Activated T-cell treated with anti-CD3 and anti-CD28 coated beads, Interleukin-2, amount 50 U/mL, for 4 hours (primary cell): ENCODE data around the gene JAKMIP3. TPM values are rescaled to one million over a fixed set of nuclear protein-coding genes. Genes with fewer than 3 reads are reported as not detected.
"Not testable (repeated sequence)": the region's sequence is repeated elsewhere in the genome, so short reads cannot be mapped to it uniquely, and the experiment has no call there.

Experiments
- ATAC-seq, 2 donors: fragments of 200-7000 bp; cut with Tn5 transposase; one replicate each; pipeline ENCODE4 v1.10.0; 2021
- DNase-seq: peaks from one replicate; pipeline ENCODE4 v3.0.0-alpha.2; 2020
- H3K27me3 Mint-ChIP-seq: one replicate; pipeline ENCODE4 v1.8.0; 2021; ENCODE audit warnings: low read depth, mixed read lengths
- H3K36me3 Mint-ChIP-seq: one replicate; pipeline ENCODE4 v1.8.0; 2022; ENCODE audit warnings: mixed read lengths; ENCODE audit not compliant: insufficient read depth
- H3K4me1 Mint-ChIP-seq: one replicate; pipeline ENCODE4 v1.8.0; 2021; ENCODE audit warnings: low read depth, mixed read lengths
- H3K4me3 Mint-ChIP-seq: one replicate; pipeline ENCODE4 v1.8.0; 2021; ENCODE audit warnings: mild to moderate bottlenecking, moderate library complexity, mixed read lengths
- H3K9me3 Mint-ChIP-seq: one replicate; pipeline ENCODE4 v1.8.0; 2021; ENCODE audit warnings: mixed read lengths
- total RNA-seq, 3 donors: library from RNA; stranded (reverse); gene quantifications; one replicate each; pipeline ENCODE4 v1.2.1, GENCODE V29; 2021

Gene JAKMIP3
- total RNA-seq, 3 donors from 2014 or later = 0.08 to 0.35 (median 0.08) TPM

DNA sequence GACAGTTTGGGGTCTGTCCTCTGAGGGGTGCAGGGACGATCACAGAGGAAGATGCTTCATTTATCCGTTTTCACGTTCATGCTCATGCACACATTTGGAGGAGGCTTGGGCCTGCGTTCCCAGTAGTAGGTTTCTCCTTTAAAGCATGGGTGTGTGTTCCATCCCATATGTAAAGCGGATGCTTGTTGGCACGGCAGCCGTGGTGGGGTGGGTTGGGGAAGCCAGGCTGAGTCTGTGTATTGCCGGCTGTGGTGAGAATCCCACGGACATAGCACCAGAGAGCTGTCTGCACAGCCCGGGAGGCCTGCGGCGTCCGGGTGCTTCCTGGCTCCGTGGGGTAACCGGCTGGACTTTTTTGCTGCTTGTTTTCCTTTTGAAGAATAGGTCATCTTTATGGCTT lies 440 bp downstream of the JAKMIP3 start:
- Mint-ChIP-seq H3K9me3 (no peaks in the 10 kb centered on the region), H3K27me3 (peaks cover 10% of the 10 kb centered on the region), H3K4me1 (peaks cover 5% of the 10 kb centered on the region), H3K36me3 (no peaks in the 10 kb centered on the region), H3K4me3 (peak overlapping the region; percentile 71)
- no peak for DNase-seq
- ATAC-seq = no peak

GRCh38 chr10:132066812-132067211 lies 1.1 kb downstream of the JAKMIP3 start:
- H3K4me3 Mint-ChIP-seq = no peak overlapping the region
- peaks cover 8% of the 10 kb centered on the region for H3K27me3 Mint-ChIP-seq
- no peak for ATAC-seq
- no peaks in the 10 kb centered on the region for H3K9me3 Mint-ChIP-seq
- peaks cover 5% of the 10 kb centered on the region for H3K4me1 Mint-ChIP-seq
- DNase-seq = no peak
- H3K36me3 Mint-ChIP-seq = no peaks in the 10 kb centered on the region

DNA sequence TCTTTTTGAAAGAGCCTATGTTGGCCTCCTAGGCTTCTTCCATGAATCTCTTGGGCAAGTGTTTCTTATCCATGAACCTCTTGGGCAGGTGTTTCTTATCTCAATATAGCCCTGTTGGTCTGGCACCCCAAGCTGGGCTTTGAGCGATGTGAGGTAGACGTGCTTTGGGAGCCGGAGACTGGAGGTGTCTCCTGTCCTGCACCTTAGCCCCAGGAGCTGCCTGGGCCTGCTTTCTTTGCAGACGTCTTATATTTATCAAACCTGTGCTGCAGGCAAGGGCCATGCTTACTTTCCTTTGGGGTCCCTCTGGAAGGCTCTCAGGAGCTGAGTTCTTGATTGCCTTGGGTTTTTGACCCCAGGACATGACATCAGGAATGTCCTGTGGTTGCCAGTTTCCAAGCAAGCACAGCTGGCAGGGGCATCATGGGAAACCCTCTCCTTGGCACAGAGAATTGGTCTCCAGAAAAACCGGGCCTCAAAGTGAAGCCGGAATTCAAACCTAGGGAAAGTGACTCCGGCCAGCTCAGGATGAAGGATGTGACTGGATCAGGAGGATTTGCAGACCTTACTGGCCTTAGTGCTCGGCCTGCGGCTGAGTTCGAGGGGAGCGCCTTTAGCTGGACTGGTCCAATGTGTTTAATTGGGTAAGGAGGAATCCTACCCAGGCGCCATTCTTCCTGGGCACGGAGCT lies 2.8 kb downstream of the JAKMIP3 start:
- peaks cover 5% of the 10 kb centered on the region for H3K4me1 Mint-ChIP-seq

DNA sequence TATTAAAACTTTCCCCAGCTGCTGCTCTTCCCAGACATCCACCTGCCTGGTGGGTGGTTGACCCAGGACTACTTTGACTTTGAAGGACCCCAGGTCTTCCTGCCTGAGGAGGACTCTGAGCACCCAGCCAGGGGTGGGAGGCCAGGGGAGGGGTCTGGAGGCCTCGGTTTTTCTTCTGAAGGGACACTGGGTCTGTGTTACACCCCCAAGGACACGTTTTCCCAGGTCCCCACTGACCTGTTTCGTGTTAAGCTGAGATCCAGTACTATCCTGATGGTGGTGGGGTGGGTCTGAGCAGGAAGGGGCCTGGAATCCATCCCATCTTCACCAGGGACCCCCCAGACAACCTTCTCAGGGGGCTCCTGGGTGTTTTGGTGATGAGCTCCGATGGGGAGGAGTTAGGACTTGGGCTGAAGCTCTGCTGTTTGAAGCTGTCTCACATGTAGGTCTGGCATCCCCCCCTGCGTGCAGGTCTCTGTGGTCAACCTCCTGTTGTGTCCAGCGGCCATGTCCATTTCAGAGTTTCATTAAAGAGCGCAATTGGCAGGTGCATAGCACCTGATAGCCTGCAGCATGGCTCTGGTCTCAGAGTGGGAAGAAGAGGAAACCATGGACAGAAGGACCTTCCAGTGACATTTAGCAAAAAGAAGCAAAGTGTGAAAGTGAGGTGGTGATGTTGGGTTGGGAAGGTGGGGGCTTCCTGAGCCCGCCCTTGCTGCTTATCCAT lies 3.5 kb downstream of the JAKMIP3 start:
- ATAC-seq = no peak

More for the DNA sequence above, 2.8 kb downstream of the JAKMIP3 start:
- Mint-ChIP-seq H3K36me3 (no peaks in the 10 kb centered on the region), H3K4me3 (no peak overlapping the region), H3K27me3 (peaks cover 10% of the 10 kb centered on the region), H3K9me3 (no peaks in the 10 kb centered on the region)
- no peak for ATAC-seq
- DNase-seq = no peak

GRCh38 chr10:132069849-132070182 lies 4.1 kb downstream of the JAKMIP3 start:
- Mint-ChIP-seq H3K9me3 (no peaks in the 10 kb centered on the region), H3K4me3 (no peak overlapping the region), H3K27me3 (peaks cover 17% of the 10 kb centered on the region), H3K36me3 (no peaks in the 10 kb centered on the region), H3K4me1 (peaks cover 5% of the 10 kb centered on the region)
- no peak for DNase-seq
- no peak for ATAC-seq

More for the DNA sequence above, 3.5 kb downstream of the JAKMIP3 start:
- Mint-ChIP-seq H3K4me1 (peaks cover 5% of the 10 kb centered on the region), H3K36me3 (no peaks in the 10 kb centered on the region), H3K27me3 (peaks cover 12% of the 10 kb centered on the region), H3K4me3 (no peak overlapping the region), H3K9me3 (no peaks in the 10 kb centered on the region)
- no peak for DNase-seq

GRCh38 chr10:132070724-132071123 lies 5.0 kb downstream of the JAKMIP3 start:
- Mint-ChIP-seq H3K27me3 (peaks cover 17% of the 10 kb centered on the region), H3K9me3 (no peaks in the 10 kb centered on the region), H3K36me3 (no peaks in the 10 kb centered on the region), H3K4me1 (peaks cover 4% of the 10 kb centered on the region), H3K4me3 (no peak overlapping the region)
- DNase-seq (no peak), ATAC-seq (no peak)

DNA sequence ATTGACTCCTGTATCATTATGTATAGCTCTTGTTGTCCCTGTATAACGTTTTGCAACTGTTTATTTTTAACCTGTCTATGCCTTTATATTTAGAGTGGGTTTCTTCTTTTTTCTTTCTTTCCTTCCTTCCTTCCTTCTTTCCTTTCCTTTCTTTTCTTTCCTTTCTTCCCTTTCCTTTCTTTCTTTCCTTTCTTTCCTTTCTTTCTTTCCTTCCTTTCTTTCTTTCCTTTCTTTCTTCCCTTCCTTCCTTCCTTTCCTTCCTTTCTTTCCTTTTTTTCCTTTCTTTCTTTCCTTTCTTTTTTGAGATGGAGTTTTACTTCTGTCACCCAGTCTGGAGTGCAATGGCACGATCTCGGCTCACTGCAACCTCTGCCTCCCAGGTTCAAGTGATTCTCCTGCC lies 5.9 kb downstream of the JAKMIP3 start:
- H3K4me1 Mint-ChIP-seq = no peaks in the 10 kb centered on the region
- no peaks in the 10 kb centered on the region for H3K9me3 Mint-ChIP-seq
- ATAC-seq = no peak
- H3K36me3 Mint-ChIP-seq = no peaks in the 10 kb centered on the region
- H3K4me3 Mint-ChIP-seq = no peak overlapping the region
- DNase-seq = no peak
- peaks cover 20% of the 10 kb centered on the region for H3K27me3 Mint-ChIP-seq

- ATAC-seq (no peak), DNase-seq (no peak)
- Mint-ChIP-seq H3K27me3 (peaks cover 22% of the 10 kb centered on the region), H3K36me3 (no peaks in the 10 kb centered on the region), H3K4me1 (no peaks in the 10 kb centered on the region), H3K9me3 (no peaks in the 10 kb centered on the region), H3K4me3 (no peak overlapping the region)
Measured at GRCh38 chr10:132075909-132076577, 10.3 kb downstream of the JAKMIP3 start.

DNA sequence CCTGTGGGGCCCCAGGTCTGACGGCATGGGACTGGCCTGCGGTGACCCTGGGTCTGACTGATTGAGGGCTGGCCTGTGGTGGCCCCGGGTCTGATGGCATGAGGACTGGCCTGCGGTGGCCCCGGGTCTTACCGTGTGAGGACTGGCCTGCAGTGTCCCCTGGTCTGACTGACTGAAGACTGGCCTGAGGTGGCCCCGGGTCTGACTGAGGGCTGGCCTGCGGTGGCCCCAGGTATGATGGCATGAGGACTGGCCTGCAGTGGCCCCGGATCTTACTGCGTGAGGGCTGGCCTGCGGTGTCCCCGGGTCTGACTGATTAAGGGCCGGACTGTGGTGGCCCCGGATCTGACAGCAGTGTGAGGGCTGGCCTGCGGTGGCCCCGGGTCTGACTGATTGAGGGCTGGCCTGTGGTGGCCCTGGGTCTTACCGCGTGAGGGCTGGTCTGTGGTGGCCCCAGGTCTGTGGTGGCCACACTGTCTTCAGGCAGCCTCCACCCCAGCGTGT lies 10.9 kb downstream of the JAKMIP3 start:
- H3K4me3 Mint-ChIP-seq = no peak overlapping the region
- no peak for ATAC-seq
- no peaks in the 10 kb centered on the region for H3K36me3 Mint-ChIP-seq
- H3K27me3 Mint-ChIP-seq = peaks cover 24% of the 10 kb centered on the region
- no peaks in the 10 kb centered on the region for H3K9me3 Mint-ChIP-seq
- H3K4me1 Mint-ChIP-seq = no peaks in the 10 kb centered on the region
- DNase-seq = no peak

GRCh38 chr10:132077091-132077490 lies 11.3 kb downstream of the JAKMIP3 start:
- ATAC-seq (no peak), DNase-seq (no peak)
- Mint-ChIP-seq H3K4me1 (no peaks in the 10 kb centered on the region), H3K36me3 (no peaks in the 10 kb centered on the region), H3K4me3 (no peak overlapping the region), H3K9me3 (no peaks in the 10 kb centered on the region), H3K27me3 (peaks cover 26% of the 10 kb centered on the region)

- Mint-ChIP-seq H3K9me3 (no peaks in the 10 kb centered on the region), H3K27me3 (peaks cover 23% of the 10 kb centered on the region), H3K36me3 (no peaks in the 10 kb centered on the region), H3K4me1 (no peaks in the 10 kb centered on the region), H3K4me3 (no peak overlapping the region)
- DNase-seq (no peak), ATAC-seq (no peak)
Measured at GRCh38 chr10:132078746-132079345, 13.1 kb downstream of the JAKMIP3 start.

DNA sequence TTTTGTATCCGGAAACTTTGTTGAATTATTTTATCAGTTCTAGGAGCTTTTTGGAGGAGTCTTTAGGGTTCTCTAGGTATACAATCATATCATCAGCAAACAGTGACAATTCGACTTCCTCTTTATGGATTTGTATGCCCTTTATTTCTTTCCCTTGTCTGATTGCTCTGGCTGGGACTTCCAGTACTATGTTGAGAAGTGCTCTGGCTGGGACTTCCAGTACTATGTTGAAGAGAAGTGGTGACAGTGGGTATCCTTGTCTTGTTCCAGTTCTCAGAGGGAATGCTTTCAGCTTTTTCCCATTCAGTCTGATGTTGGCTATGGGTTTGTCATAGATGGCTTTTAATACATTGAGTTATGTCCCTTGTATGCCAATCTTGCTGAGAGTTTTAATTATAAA lies 18.6 kb downstream of the JAKMIP3 start:
- not testable (repeated sequence) for ATAC-seq, H3K9me3 Mint-ChIP-seq, DNase-seq, H3K4me1 Mint-ChIP-seq, H3K4me3 Mint-ChIP-seq, H3K36me3 Mint-ChIP-seq
- peaks cover 14% of the 10 kb centered on the region for H3K27me3 Mint-ChIP-seq

- H3K36me3 Mint-ChIP-seq, H3K4me3 Mint-ChIP-seq, ATAC-seq, H3K9me3 Mint-ChIP-seq, DNase-seq, H3K4me1 Mint-ChIP-seq: not testable (repeated sequence)
- peaks cover 40% of the 10 kb centered on the region for H3K27me3 Mint-ChIP-seq
Measured at GRCh38 chr10:132093236-132093635, 27.5 kb downstream of the JAKMIP3 start.

- Mint-ChIP-seq H3K4me1 (no peaks in the 10 kb centered on the region), H3K9me3 (no peaks in the 10 kb centered on the region), H3K4me3 (no peak overlapping the region), H3K27me3 (peaks cover 48% of the 10 kb centered on the region), H3K36me3 (no peaks in the 10 kb centered on the region)
- no peak for ATAC-seq
- DNase-seq = no peak
Measured at GRCh38 chr10:132094581-132095234, 29.0 kb downstream of the JAKMIP3 start.
